ENCODE results near the gene PSMD1. TPM values are rescaled to one million over a fixed set of nuclear protein-coding genes. Genes with fewer than 3 reads are reported as not detected.

PSMD1 gene
- total RNA-seq, result 215 and 221 TPM in 2 replicates

DNA sequence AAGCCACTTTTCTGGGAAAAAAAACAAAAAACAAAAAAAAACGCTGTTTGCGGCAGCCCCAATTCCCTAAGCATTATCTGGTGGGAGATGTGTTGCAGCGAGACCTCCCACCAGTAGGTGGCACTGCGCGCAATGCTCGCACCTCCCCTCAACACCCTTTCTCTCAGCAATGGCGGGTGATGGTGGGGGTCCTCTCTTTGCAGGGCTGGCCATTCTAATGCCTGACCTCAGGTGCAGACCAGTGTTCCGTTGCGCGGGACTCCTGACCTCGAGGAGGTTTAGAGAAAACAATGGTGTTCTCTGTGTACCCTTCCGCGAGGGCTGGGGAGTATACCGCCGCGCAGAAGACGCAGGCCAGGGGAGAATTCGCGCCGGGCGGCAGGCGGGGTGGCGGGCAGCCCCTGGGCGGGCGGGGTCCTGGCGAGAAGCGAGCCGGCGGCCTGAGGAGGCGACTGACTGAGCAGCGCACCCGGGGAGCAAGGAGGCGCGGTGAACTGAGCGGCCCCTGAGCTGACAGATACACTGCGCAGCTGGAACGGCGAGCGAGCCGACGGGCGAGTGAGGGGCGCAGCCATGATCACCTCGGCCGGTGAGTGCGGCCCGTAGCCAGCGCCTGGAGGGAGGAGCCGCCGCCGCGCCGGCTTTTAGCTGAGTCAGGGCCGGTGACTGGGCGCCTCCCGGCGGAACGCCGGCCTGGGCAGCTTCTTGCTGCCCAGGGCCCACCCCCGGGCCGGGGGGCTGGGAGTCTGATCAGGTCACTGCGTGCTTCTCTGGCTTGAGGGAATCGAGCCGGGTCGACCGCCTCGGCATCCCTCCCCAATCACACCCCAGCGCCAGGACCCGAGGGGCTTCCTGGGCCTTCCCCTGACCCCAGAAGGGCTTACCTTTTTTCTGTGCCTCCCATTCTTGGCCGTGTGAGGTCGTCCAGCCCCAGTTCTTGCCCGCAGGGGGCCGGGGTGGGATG is at the start of gene PSMD1:
PSMD1 (plus strand) TSS at position 415 of the 964 bp plus-strand sequence; CDS start at position 574, 159 bp downstream.

DNA sequence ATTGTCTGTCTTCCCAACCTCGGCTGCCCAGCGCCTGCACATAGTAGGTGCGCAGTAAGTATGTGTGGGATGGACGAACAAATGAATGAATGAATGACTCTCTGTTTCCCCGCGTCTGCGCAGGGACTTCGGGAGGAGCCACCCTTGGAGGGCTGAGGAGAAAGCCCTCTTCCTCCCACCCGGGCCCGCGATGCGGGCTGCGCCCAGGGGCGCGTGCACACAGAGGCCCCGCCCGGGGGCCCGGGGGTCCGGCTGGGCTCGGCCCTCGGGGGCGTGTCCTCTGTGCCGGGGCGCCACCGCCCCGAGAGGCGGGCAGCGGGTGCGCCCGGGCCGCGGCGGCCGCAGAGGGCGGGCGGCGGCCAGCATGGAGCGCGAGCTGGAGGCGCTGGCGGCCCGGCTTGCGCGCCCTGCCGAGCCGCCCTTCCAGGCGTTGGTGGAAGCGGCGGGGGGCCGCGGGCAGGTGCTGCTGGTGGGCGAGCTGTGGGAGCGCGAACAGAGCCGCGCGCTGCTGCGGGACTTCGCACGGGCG is 19.4 kb upstream of the PSMD1 start, which contains the start of gene C2orf72:
C2orf72 (plus strand) TSS at position 322 of the 529 bp plus-strand sequence; CDS start at position 365, 43 bp downstream.

DNA sequence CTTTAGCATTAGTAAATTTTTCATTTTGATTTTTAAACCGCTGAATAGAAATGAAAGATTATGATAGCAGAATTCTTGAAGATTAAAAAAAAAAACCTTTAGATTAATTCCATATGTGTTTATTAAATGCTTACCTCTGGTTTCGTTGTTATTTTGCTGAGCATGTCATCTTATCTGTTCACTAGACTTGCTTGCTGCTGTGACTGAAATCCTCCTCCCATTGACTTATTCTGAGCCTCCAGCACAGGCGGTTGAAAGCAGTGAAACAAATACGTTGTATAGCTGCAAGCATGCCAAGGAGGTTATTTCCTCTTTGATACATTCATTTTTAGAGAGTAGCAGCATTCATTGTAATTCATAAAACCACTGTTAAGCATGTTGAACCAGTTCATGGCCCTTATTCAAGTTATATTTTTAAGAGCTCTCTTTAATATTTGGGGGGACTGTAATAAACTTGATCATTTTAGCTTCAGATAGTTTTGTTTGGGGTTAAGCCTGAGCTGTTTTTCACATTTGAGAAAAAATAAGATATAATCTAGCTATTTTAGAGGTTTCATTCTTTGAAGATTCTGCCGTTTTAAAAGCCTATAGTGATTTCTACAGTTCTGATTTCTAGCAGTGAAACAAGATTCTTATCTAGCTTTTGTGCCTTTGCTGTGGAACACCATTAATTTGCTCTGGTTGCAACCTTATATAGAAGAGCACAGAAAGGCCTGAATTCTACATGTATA is 68.3 kb downstream of the PSMD1 start, which contains the start of gene HTR2B:
HTR2B (minus strand) TSS at position 205 of the 731 bp plus-strand sequence. CDS start 1,278 bp downstream, outside the sequence.

DNA sequence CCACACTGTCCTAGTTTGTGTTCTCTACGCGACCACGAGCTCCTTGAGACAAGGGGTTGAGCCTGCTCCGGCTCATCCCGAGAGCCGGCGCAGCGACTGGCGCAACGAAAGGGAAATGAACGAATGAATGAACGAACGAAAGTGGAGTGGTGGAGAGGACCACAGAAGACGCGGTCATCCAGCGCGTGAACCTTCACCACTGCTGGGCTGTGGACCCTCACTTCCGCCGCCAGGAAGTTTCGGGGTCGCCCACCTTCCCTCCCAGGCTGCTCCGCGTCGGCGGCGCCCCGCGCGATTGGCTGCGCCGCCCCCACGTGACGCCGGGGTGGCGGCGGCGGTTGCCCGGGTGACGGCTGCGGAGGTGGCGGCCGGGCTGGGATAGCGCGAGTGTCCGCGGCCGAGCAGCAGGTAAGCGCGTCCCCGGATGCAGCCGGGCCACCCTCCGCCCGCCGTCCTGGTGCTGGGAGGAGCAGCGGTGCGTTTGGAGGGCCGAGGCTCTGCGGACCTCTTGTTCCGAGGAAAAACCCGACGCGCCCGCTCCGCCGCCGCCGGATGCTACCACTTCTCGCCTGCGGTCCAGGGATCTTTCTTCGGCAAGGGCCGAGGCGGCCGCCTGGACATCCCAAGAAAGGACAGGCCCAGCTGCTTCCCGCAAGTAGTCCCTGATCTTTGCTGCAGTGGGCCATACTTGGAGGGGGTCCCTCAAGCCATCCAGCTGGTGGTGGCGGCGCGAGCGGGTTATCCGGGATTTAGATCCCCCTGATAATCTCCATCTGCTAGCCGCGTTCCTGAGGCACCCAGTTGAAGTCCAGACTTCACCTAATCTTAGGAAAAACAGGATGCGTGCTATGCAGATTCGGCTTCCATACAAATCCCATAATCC is 141.9 kb downstream of the PSMD1 start, which contains the start of gene ARMC9:
ARMC9 (plus strand) TSS at position 341 of the 883 bp plus-strand sequence. CDS start 7,608 bp downstream, outside the sequence.

Small RNA genes within 50 kb of the gene (small RNA-seq; reads per million reads assigned to genes)
- not detected for gene RNU1-93P

Other genes with a start within 250 kb of the PSMD1 start
- gene ITM2C, start 191.9 kb upstream of the PSMD1 start, total RNA-seq, result 2.0 and 3.9 TPM in 2 replicates
- gene GPR55, start 131.6 kb upstream of the PSMD1 start, total RNA-seq, result not detected in 2 replicates
- gene SPATA3, start 60.7 kb upstream of the PSMD1 start, total RNA-seq, result not detected in 2 replicates
- gene C2orf72, start 19.3 kb upstream of the PSMD1 start, total RNA-seq, result under 0.01 TPM in 1 of 2 replicates, not detected in the other
- gene HTR2B, start 68.2 kb downstream of the PSMD1 start, total RNA-seq, result 0.07 and 1.9 TPM in 2 replicates
- 16.7 and 27.4 TPM in 2 replicates for gene ARMC9, start 141.8 kb downstream of the PSMD1 start, total RNA-seq